Liver (tissue), 9 donors: Measurements from ENCODE around the gene C1QL1. TPM values are rescaled to one million over a fixed set of nuclear protein-coding genes. Genes with fewer than 3 reads are reported as not detected.

ENCODE experiments used
- DNase-seq: peaks from one replicate; pipeline ENCODE4 v3.0.0-alpha.2; 2017; ENCODE audit warnings: low spot score
- H3K27ac ChIP-seq, 2 donors: one replicate each; pipeline ENCODE4 v1.7.0; 2013; ENCODE audit warnings: inconsistent platforms in 2 of 2, low read length in 2 of 2, control low read depth in 1 of 2, low read depth in 1 of 2, mild to moderate bottlenecking in 1 of 2
- H3K27me3 ChIP-seq, 4 donors: one replicate each; pipeline versions ENCODE4 v1.6.1 to v1.7.0; 2013; ENCODE audit warnings: low read length in 3 of 4, inconsistent platforms in 1 of 4, mild to moderate bottlenecking in 1 of 4, moderate library complexity in 1 of 4; ENCODE audit not compliant: control insufficient read depth in 4 of 4, insufficient read depth in 4 of 4
- H3K36me3 ChIP-seq, 4 donors: one replicate each; pipeline versions ENCODE4 v1.6.1 to v1.7.0; 2013; ENCODE audit warnings: low read length in 3 of 4, mild to moderate bottlenecking in 3 of 4, low read depth in 1 of 4, moderate library complexity in 1 of 4; ENCODE audit not compliant: control insufficient read depth in 4 of 4, insufficient read depth in 3 of 4
- H3K4me1 ChIP-seq, 4 donors: one replicate each; pipeline versions ENCODE4 v1.6.1 to v1.7.0; 2013; ENCODE audit warnings: low read length in 3 of 4, mild to moderate bottlenecking in 3 of 4, moderate library complexity in 1 of 4; ENCODE audit not compliant: control insufficient read depth in 4 of 4, insufficient read depth in 4 of 4
- H3K4me3 ChIP-seq, 3 donors: one replicate each; pipeline versions ENCODE4 v1.6.1 to v1.7.0; 2013; ENCODE audit warnings: low read length in 3 of 3, control low read depth in 1 of 3, low read depth in 1 of 3, mild to moderate bottlenecking in 1 of 3
- H3K9ac ChIP-seq, 2 donors: one replicate each; pipeline ENCODE4 v1.7.0; 2013; ENCODE audit warnings: low read length in 2 of 2, mild to moderate bottlenecking in 2 of 2, moderate library complexity in 2 of 2, control low read depth in 1 of 2, low read depth in 1 of 2
- H3K9me3 ChIP-seq, 4 donors: one replicate each; pipeline versions ENCODE4 v1.6.1 to v1.7.0; 2013; ENCODE audit warnings: low read length in 3 of 4; ENCODE audit not compliant: control insufficient read depth in 4 of 4
- ATF3 ChIP-seq: IDR thresholded peaks from 2 replicates; pipeline ENCODE4 v1.6.1; 2016; ENCODE audit warnings: antibody characterized with exemption
- EGR1 ChIP-seq, 2 donors: IDR thresholded peaks; 2 replicates each; pipeline ENCODE4 v1.6.1; 2016 to 2018; ENCODE audit warnings: antibody characterized with exemption in 2 of 2, low read depth in 2 of 2
- FOXA2 ChIP-seq: IDR thresholded peaks from 2 replicates; pipeline ENCODE4 v1.6.1; 2016; ENCODE audit warnings: antibody characterized with exemption
- GABPA ChIP-seq, 2 donors: IDR thresholded peaks in 1 of 2; conservative IDR thresholded peaks in 1 of 2; 2 replicates each; pipeline ENCODE4 v1.6.1; 2016; ENCODE audit warnings: antibody characterized with exemption in 2 of 2, mild to moderate bottlenecking in 1 of 2, moderate library complexity in 1 of 2
- HNF4A ChIP-seq, 2 donors: conservative IDR thresholded peaks; 2 replicates each; pipeline ENCODE4 v1.6.1; 2016; ENCODE audit warnings: antibody characterized with exemption in 2 of 2, mild to moderate bottlenecking in 2 of 2
- HNF4G ChIP-seq: IDR thresholded peaks from 2 replicates; pipeline ENCODE4 v1.6.1; 2016; ENCODE audit warnings: antibody characterized with exemption
- MAX ChIP-seq: IDR thresholded peaks from 2 replicates; pipeline ENCODE4 v1.6.1; 2016; ENCODE audit warnings: antibody characterized with exemption
- REST ChIP-seq: IDR thresholded peaks from 2 replicates; pipeline ENCODE4 v1.6.1; 2016; ENCODE audit warnings: antibody characterized with exemption, mild to moderate bottlenecking
- RXRA ChIP-seq, 2 donors: IDR thresholded peaks; 2 replicates each; pipeline ENCODE4 v1.6.1; 2017 to 2018; ENCODE audit warnings: antibody characterized with exemption in 2 of 2, mild to moderate bottlenecking in 1 of 2
- SP1 ChIP-seq: IDR thresholded peaks from 2 replicates; pipeline ENCODE4 v1.6.1; 2018; ENCODE audit warnings: antibody characterized with exemption, mild to moderate bottlenecking
- TAF1 ChIP-seq: conservative IDR thresholded peaks from 2 replicates; pipeline ENCODE4 v1.6.1; 2016; ENCODE audit warnings: antibody characterized with exemption, mild to moderate bottlenecking
- YY1 ChIP-seq: IDR thresholded peaks from 2 replicates; pipeline ENCODE4 v1.6.1; 2016; ENCODE audit warnings: antibody characterized with exemption, mild to moderate bottlenecking
- WGBS: extraction: QIAGEN DNeasy Blood & Tissue Kit; methylation state at CpG from one replicate; pipeline ENCODE4 v1.1.7; 2013; 5-methylcytosine and 5-hydroxymethylcytosine counted together
- polyA plus RNA-seq, 2 donors: library from polyadenylated mRNA; stranded (reverse) in 1 of 2; unstranded in 1 of 2; fragments of 200-250 nt in 1 of 2; fragments of >200 nt in 1 of 2; fragmentation: Nextera tagmentation in 1 of 2; extraction: Ambion mirVana in 1 of 2; gene quantifications; one replicate each; pipeline versions ENCODE4 v1.2.1 to v1.2.3, GENCODE V29; 2013 to 2015
- total RNA-seq, 2 donors: library from RNA; depleted of rRNA; stranded (reverse); fragments of >200 nt; gene quantifications; one replicate each; pipeline ENCODE4 v1.2.3, GENCODE V29; 2014
- TF ChIP-seq, protein P1 (sequence below): IDR thresholded peaks from 2 replicates; pipeline ENCODE4 v1.6.1; 2016; ENCODE audit warnings: antibody characterized with exemption
- donor health status: healthy.
- donor health status: healthy.
- donor health status: healthy.
- donor health status: healthy.
- donor health status: healthy.

C1QL1 gene
- total and polyA plus RNA-seq, 4 donors = 0.17 to 0.57 (median 0.23) TPM; not detected in 1

- Histone ChIP-seq H3K27ac (no peak overlapping the region), H3K36me3 (no peaks in the 10 kb centered on the region), H3K4me1 (no peaks in the 10 kb centered on the region), H3K27me3 (no peaks in the 10 kb centered on the region), H3K9me3 (no peaks in the 10 kb centered on the region), H3K9ac (no peak overlapping the region), H3K4me3 (no peak overlapping the region)
- no peak for DNase-seq
- WGBS = 86% methylated on average over 6 of the region's 6 CpGs
- no peak for TF ChIP-seq HNF4G
- TF ChIP-seq EGR1 (IDR thresholded peaks at IDR 0.05; ENCODE audit: low read depth in 2 of 2) = no peak
- no peak for TF ChIP-seq MAX
- no peak for TF ChIP-seq GABPA (IDR thresholded peaks at IDR 0.05 in 1 of 2, conservative IDR thresholded peaks at IDR 0.05 in 1 of 2)
- no peak for TF ChIP-seq TAF1
- no peak for TF ChIP-seq YY1
- no peak for TF ChIP-seq HNF4A (conservative IDR thresholded peaks at IDR 0.05)
- TF ChIP-seq SP1 = no peak
- TF ChIP-seq, protein P1, sequence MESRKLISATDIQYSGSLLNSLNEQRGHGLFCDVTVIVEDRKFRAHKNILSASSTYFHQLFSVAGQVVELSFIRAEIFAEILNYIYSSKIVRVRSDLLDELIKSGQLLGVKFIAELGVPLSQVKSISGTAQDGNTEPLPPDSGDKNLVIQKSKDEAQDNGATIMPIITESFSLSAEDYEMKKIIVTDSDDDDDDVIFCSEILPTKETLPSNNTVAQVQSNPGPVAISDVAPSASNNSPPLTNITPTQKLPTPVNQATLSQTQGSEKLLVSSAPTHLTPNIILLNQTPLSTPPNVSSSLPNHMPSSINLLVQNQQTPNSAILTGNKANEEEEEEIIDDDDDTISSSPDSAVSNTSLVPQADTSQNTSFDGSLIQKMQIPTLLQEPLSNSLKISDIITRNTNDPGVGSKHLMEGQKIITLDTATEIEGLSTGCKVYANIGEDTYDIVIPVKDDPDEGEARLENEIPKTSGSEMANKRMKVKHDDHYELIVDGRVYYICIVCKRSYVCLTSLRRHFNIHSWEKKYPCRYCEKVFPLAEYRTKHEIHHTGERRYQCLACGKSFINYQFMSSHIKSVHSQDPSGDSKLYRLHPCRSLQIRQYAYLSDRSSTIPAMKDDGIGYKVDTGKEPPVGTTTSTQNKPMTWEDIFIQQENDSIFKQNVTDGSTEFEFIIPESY = no peak
- TF ChIP-seq FOXA2 = no peak
Measured at GRCh38 chr17:44930667-44931066, 37.4 kb downstream of the C1QL1 start.

- 95% methylated on average over 7 of the region's 7 CpGs for WGBS
- no peak overlapping the region for H3K9ac ChIP-seq
- H3K4me1 ChIP-seq = no peaks in the 10 kb centered on the region
- no peak overlapping the region for H3K4me3 ChIP-seq
- H3K36me3 ChIP-seq = no peaks in the 10 kb centered on the region
- H3K9me3 ChIP-seq = no peaks in the 10 kb centered on the region
- no peak for DNase-seq
- H3K27ac ChIP-seq = no peak overlapping the region
- TF ChIP-seq RXRA (IDR thresholded peaks at IDR 0.05) (no peak), ATF3 (no peak), REST (no peak), MAX (no peak), FOXA2 (no peak), HNF4A (conservative IDR thresholded peaks at IDR 0.05) (no peak), TAF1 (no peak), GABPA (IDR thresholded peaks at IDR 0.05 in 1 of 2, conservative IDR thresholded peaks at IDR 0.05 in 1 of 2) (no peak)
- TF ChIP-seq, protein P1 = no peak
- H3K27me3 ChIP-seq = no peaks in the 10 kb centered on the region
Measured at GRCh38 chr17:44928950-44929720, 39.0 kb downstream of the C1QL1 start.
